T-helper 2 cell treated with Interferon-gamma antibody and Interleukin-4, amounts not matched to agents 100 ng/mL and 5 ng/mL, for 36 hours (primary cell): Measurements from ENCODE around the gene TREML4. TPM values are rescaled to one million over a fixed set of nuclear protein-coding genes. Genes with fewer than 3 reads are reported as not detected.

Experiments
- intact Hi-C: fragments of 100-400 bp; cut with micrococcal nuclease; formaldehyde crosslinking; loops from one replicate; pipeline ENCODE4 v1.15.1; 2023
- total RNA-seq: library from RNA; stranded (reverse); gene quantifications from 2 replicates; pipeline ENCODE4 v1.2.3, GENCODE V29; 2022

Gene TREML4
- total RNA-seq, 1 donor from 2014 or later: not detected

- intact Hi-C loops: no loop called here
These were observed 24.4 kb downstream of the TREML4 start for GRCh38 chr6:41252401-41253169.

GRCh38 chr6:41255110-41255509 is 27.0 kb downstream of the TREML4 start:
- intact Hi-C loops: no loop called here

GRCh38 chr6:41255638-41256246 is 27.6 kb downstream of the TREML4 start:
- intact Hi-C loops: no loop called here

- intact Hi-C loops: no loop called here
These were observed 28.2 kb downstream of the TREML4 start for GRCh38 chr6:41256383-41256782.

- intact Hi-C loops: no loop called here
These were observed 29.4 kb downstream of the TREML4 start for GRCh38 chr6:41257369-41258195.

- intact Hi-C loops: no loop called here
These were observed 30.0 kb downstream of the TREML4 start for GRCh38 chr6:41258196-41258493.

- intact Hi-C loops: no loop called here
These were observed 34.3 kb downstream of the TREML4 start for GRCh38 chr6:41262401-41262800.

GRCh38 chr6:41263267-41263666 is 35.1 kb downstream of the TREML4 start:
- intact Hi-C loops: no loop called here

GRCh38 chr6:41266541-41266940 is 38.4 kb downstream of the TREML4 start:
- intact Hi-C loops: no loop called here

- intact Hi-C loops: no loop called here
These were observed 40.3 kb downstream of the TREML4 start for GRCh38 chr6:41268478-41268877.

- intact Hi-C loops: no loop called here
These were observed 41.0 kb downstream of the TREML4 start for GRCh38 chr6:41269166-41269565.

- intact Hi-C loops: no loop called here
These were observed 41.6 kb downstream of the TREML4 start for GRCh38 chr6:41269716-41270115.

GRCh38 chr6:41271901-41272395 is 43.8 kb downstream of the TREML4 start:
- intact Hi-C loops: no loop called here

GRCh38 chr6:41272591-41273240 is 44.6 kb downstream of the TREML4 start:
- intact Hi-C loops: no loop called here

GRCh38 chr6:41273714-41274113 is 45.6 kb downstream of the TREML4 start:
- intact Hi-C loops: no loop called here

- intact Hi-C loops: no loop called here
These were observed 46.1 kb downstream of the TREML4 start for GRCh38 chr6:41274256-41274655.

- intact Hi-C loops: no loop called here
These were observed 47.3 kb downstream of the TREML4 start for GRCh38 chr6:41275489-41275888.

- intact Hi-C loops: no loop called here
These were observed 49.5 kb downstream of the TREML4 start for GRCh38 chr6:41277605-41278004.

GRCh38 chr6:41278699-41279405 is 50.7 kb downstream of the TREML4 start:
- intact Hi-C loops: loop anchor here (1.0 kb wide), 1 partner anchor 39 kb away; no protein-coding TSS in a partner anchor

- intact Hi-C loops: no loop called here
These were observed 52.4 kb downstream of the TREML4 start for GRCh38 chr6:41280381-41281057.
